Measurements from ENCODE around the gene HCCS.

- TF ChIP-seq CTCF (CRISPR knock-in tag; IDR thresholded peaks at IDR 0.05), result no peak
- TF ChIP-seq HMG20A (CRISPR knock-in tag; IDR thresholded peaks at IDR 0.05; ENCODE audit: borderline replicate concordance), result no peak
- TF ChIP-seq HOMEZ (CRISPR knock-in tag; IDR thresholded peaks at IDR 0.05; ENCODE audit: low read depth), result no peak
- TF ChIP-seq SPEN (CRISPR knock-in tag; IDR thresholded peaks at IDR 0.05; ENCODE audit: low read depth), result no peak
These were observed 815 bp downstream of the HCCS start for GRCh38 chrX:11111947-11112346.

Measured in HepG2 (cell line).